GM23338 (cell line): ENCODE measurements around the gene FASTKD2. TPM values are rescaled to one million over a fixed set of nuclear protein-coding genes. Genes with fewer than 3 reads are reported as not detected.

Source experiments
- ATAC-seq: fragments of 200-7000 bp; cut with Tn5 transposase; 3 replicates; pipeline ENCODE4 v1.9.1; 2020
- DNase-seq: peaks from one replicate; pipeline ENCODE4 v3.0.0-alpha.2; 2015; ENCODE audit warnings: low spot score
- H2AFZ ChIP-seq: fragments of 200-600 bp; sonication (generic); 2 replicates; pipeline ENCODE4 v1.8.0; 2016; ENCODE audit warnings: antibody characterized with exemption, mild to moderate bottlenecking, moderate library complexity
- H3F3A ChIP-seq: fragments of 200-600 bp; sonication (generic); replicated peaks from 2 replicates; pipeline ENCODE4 v1.8.0; 2017; ENCODE audit warnings: antibody characterized with exemption, mixed run types, low read depth
- H3K27ac ChIP-seq: fragments of 200-600 bp; sonication (generic); 2 replicates; pipeline ENCODE4 v1.6.1; 2016; ENCODE audit warnings: low read depth
- H3K27me3 ChIP-seq: fragments of 200-600 bp; sonication (generic); 2 replicates; pipeline ENCODE4 v1.8.0; 2016; ENCODE audit warnings: mild to moderate bottlenecking, mixed run types, moderate library complexity; ENCODE audit not compliant: insufficient read depth
- H3K36me3 ChIP-seq: fragments of 200-600 bp; sonication (generic); 2 replicates; pipeline ENCODE4 v1.8.0; 2016; ENCODE audit warnings: mild to moderate bottlenecking; ENCODE audit not compliant: insufficient read depth
- H3K4me1 ChIP-seq: fragments of 200-600 bp; sonication (generic); 2 replicates; pipeline ENCODE4 v1.8.0; 2016; ENCODE audit warnings: mild to moderate bottlenecking, moderate library complexity; ENCODE audit not compliant: insufficient read depth
- H3K4me2 ChIP-seq: fragments of 200-600 bp; sonication (generic); 2 replicates; pipeline ENCODE4 v1.7.1; 2017; ENCODE audit warnings: mixed run types
- H3K4me3 ChIP-seq: fragments of 200-600 bp; sonication (generic); 2 replicates; pipeline ENCODE4 v1.6.1; 2016; ENCODE audit warnings: mixed run types
- H3K79me2 ChIP-seq: fragments of 200-600 bp; sonication (generic); replicated peaks from 2 replicates; pipeline ENCODE4 v1.8.0; 2017; ENCODE audit warnings: mild to moderate bottlenecking; ENCODE audit not compliant: insufficient read depth
- H3K9me2 ChIP-seq: fragments of 200-600 bp; sonication (generic); 2 replicates; pipeline ENCODE4 v1.8.0; 2017; ENCODE audit not compliant: insufficient read depth
- H4K20me1 ChIP-seq: fragments of 200-600 bp; sonication (generic); replicated peaks from 2 replicates; pipeline ENCODE4 v1.8.0; 2017; ENCODE audit warnings: mild to moderate bottlenecking; ENCODE audit not compliant: insufficient read depth
- H3K27ac Mint-ChIP-seq: 2 replicates; pipeline ENCODE4 v1.8.0; 2020; ENCODE audit warnings: inconsistent platforms, mild to moderate bottlenecking, moderate library complexity, mixed read lengths
- H3K27me3 Mint-ChIP-seq: 3 replicates; pipeline ENCODE4 v1.8.0; 2022; ENCODE audit warnings: low read depth, mild to moderate bottlenecking, moderate library complexity, mixed read lengths, inconsistent platforms; ENCODE audit not compliant: insufficient read depth, poor library complexity
- H3K36me3 Mint-ChIP-seq: 3 replicates; pipeline ENCODE4 v1.8.0; 2021; ENCODE audit warnings: low read depth, mild to moderate bottlenecking, inconsistent platforms, moderate library complexity, mixed read lengths
- H3K4me1 Mint-ChIP-seq: 3 replicates; pipeline ENCODE4 v1.8.0; 2020; ENCODE audit warnings: mild to moderate bottlenecking, inconsistent platforms, mixed read lengths
- H3K4me3 Mint-ChIP-seq: 3 replicates; pipeline ENCODE4 v1.8.0; 2021; ENCODE audit warnings: moderate library complexity, mild to moderate bottlenecking, inconsistent platforms, mixed read lengths
- H3K9me3 Mint-ChIP-seq: 3 replicates; pipeline ENCODE4 v1.8.0; 2020; ENCODE audit warnings: moderate library complexity, mild to moderate bottlenecking, inconsistent platforms, mixed read lengths
- CREB1 ChIP-seq: fragments of 250-450 bp; sonication (Bioruptor Pico); IDR thresholded peaks from 2 replicates; pipeline ENCODE4 v1.5.0; 2020; ENCODE audit warnings: low read depth, mild to moderate bottlenecking, moderate library complexity
- CTCF ChIP-seq, 2 experiments: fragments of 200-600 bp in 1 of 2; sonication (generic) in 1 of 2; conservative IDR thresholded peaks; 2 replicates each; pipeline versions ENCODE4 v1.5.1 to v1.6.1; 2016 to 2017; ENCODE audit warnings: antibody characterized with exemption in 2 of 2, low read depth in 2 of 2, mild to moderate bottlenecking in 2 of 2, moderate library complexity in 1 of 2
- ETS1 ChIP-seq: IDR thresholded peaks from 2 replicates; pipeline ENCODE4 v1.6.1; 2016; ENCODE audit warnings: antibody characterized with exemption
- EZH2 ChIP-seq: fragments of 200-600 bp; sonication (generic); IDR thresholded peaks from one replicate; pipeline ENCODE4 v1.8.0; 2017; ENCODE audit warnings: antibody characterized with exemption, mild to moderate bottlenecking, low read depth; ENCODE audit not compliant: unreplicated experiment
- EZH2phosphoT487 ChIP-seq: fragments of 200-600 bp; sonication (generic); IDR thresholded peaks from one replicate; pipeline ENCODE4 v1.8.1; 2018; ENCODE audit warnings: antibody characterized with exemption; ENCODE audit not compliant: unreplicated experiment
- JUNB ChIP-seq: IDR thresholded peaks from one replicate; pipeline ENCODE4 v1.6.1; 2016; ENCODE audit warnings: antibody characterized with exemption; ENCODE audit not compliant: unreplicated experiment
- NANOG ChIP-seq: IDR thresholded peaks from 2 replicates; pipeline ENCODE4 v1.6.1; 2016; ENCODE audit warnings: antibody characterized with exemption, borderline replicate concordance
- POLR2AphosphoS5 ChIP-seq: IDR thresholded peaks from 2 replicates; pipeline ENCODE4 v1.6.1; 2016; ENCODE audit warnings: antibody characterized with exemption, low read depth
- REST ChIP-seq: IDR thresholded peaks from one replicate; pipeline ENCODE4 v1.6.1; 2018; ENCODE audit warnings: antibody characterized with exemption; ENCODE audit not compliant: unreplicated experiment
- STAT1 ChIP-seq: IDR thresholded peaks from one replicate; pipeline ENCODE4 v1.6.1; 2016; ENCODE audit warnings: antibody characterized with exemption; ENCODE audit not compliant: unreplicated experiment
- ZNF114 ChIP-seq: fragments of 250-450 bp; sonication (Bioruptor Pico); IDR thresholded peaks from 2 replicates; pipeline ENCODE4 v1.5.0; 2020; ENCODE audit warnings: mild to moderate bottlenecking, moderate library complexity
- ZNF462 ChIP-seq: fragments of 250-450 bp; sonication (Bioruptor Pico); IDR thresholded peaks from 2 replicates; pipeline ENCODE4 v1.5.0; 2020; ENCODE audit warnings: mild to moderate bottlenecking, moderate library complexity
- polyA plus RNA-seq: library from polyadenylated mRNA; unstranded; fragments of >200 nt; fragmentation: Nextera tagmentation; extraction: Ambion mirVana; gene quantifications from 2 replicates; pipeline ENCODE4 v1.2.1, GENCODE V29; 2016
- total RNA-seq: library from RNA; depleted of rRNA; stranded (reverse); fragments of >200 nt; shearing (Covaris generic); gene quantifications from 2 replicates; pipeline ENCODE4 v1.2.3, GENCODE V29; 2014

The FASTKD2 gene
- total and polyA plus RNA-seq, 2 experiments from 2014 or later = 20.5 to 48.7 TPM

- TF ChIP-seq ZNF462 (CRISPR knock-in tag) (no peak), STAT1 (no peak)
These were observed 32.0 kb downstream of the FASTKD2 start (continued) for GRCh38 chr2:206797376-206797775.

- H3K9me2 ChIP-seq = no peaks in the 10 kb centered on the region
- no peak for ATAC-seq
- H3K79me2 ChIP-seq = no peaks in the 10 kb centered on the region
- TF ChIP-seq EZH2 (no peak), POLR2AphosphoS5 (no peak), ZNF114 (CRISPR knock-in tag) (no peak), JUNB (no peak), REST (no peak), EZH2phosphoT487 (no peak), CTCF (conservative IDR thresholded peaks at IDR 0.05; ENCODE audit: low read depth in 2 of 2) (no peak), CREB1 (CRISPR knock-in tag) (no peak), ETS1 (no peak), NANOG (no peak), STAT1 (no peak)
These were observed 32.6 kb downstream of the FASTKD2 start for GRCh38 chr2:206798000-206798399.

More at GRCh38 chr2:206798000-206798399, 32.6 kb downstream of the FASTKD2 start:
- Mint-ChIP-seq H3K9me3 (no peaks in the 10 kb centered on the region), H3K4me1 (peaks cover 34% of the 10 kb centered on the region), H3K27me3 (no peaks in the 10 kb centered on the region), H3K4me3 (no peak overlapping the region), H3K36me3 (peaks cover 15% of the 10 kb centered on the region; the same call in 2 of the 3 replicates), H3K27ac (no peak overlapping the region)
- peaks cover 6% of the 10 kb centered on the region; the same call in 1 of the 2 replicates for H3F3A ChIP-seq
- H3K4me2 ChIP-seq = no peak overlapping the region
- no peak overlapping the region for H3K4me3 ChIP-seq
- H3K4me1 ChIP-seq = peaks cover 31% of the 10 kb centered on the region
- no peaks in the 10 kb centered on the region for H4K20me1 ChIP-seq
- H2AFZ ChIP-seq = no peak overlapping the region
- DNase-seq = no peak
- no peaks in the 10 kb centered on the region for H3K27me3 ChIP-seq
- H3K27ac ChIP-seq = no peak overlapping the region
- H3K36me3 ChIP-seq = no peaks in the 10 kb centered on the region
